SH-SY5Y (cell line): ENCODE data around the gene KRT73.

Source experiments
- GATA2 ChIP-seq: IDR thresholded peaks from 2 replicates; pipeline ENCODE4 v1.6.1; 2011; ENCODE audit warnings: mild to moderate bottlenecking, low read depth, low read length
- GATA3 ChIP-seq: IDR thresholded peaks from 2 replicates; pipeline ENCODE4 v1.6.1; 2011; ENCODE audit warnings: low read depth, mild to moderate bottlenecking, low read length, moderate library complexity

DNA sequence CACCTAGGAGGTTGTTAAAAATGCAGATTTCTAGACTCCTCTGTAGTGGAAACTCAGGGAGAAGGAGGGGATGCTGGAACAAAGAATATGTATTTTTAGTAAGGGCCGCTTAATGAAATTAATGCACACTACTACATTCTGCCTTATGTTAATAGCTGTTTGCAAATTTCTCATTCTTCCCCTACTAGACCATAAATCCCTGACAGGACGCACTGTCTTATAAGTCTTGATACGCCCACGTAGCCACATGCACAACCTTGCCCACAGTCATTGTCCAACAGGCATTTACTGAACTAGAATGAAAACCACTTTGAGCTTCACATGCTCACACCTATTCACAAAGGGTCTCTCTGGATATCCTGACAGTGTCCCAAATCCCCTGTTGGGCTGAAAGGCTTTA is 23.1 kb upstream of the KRT73 start:
- TF ChIP-seq GATA3 = no peak
- no peak for TF ChIP-seq GATA2
